PFSK-1 (cell line): ENCODE measurements around the gene CABYR.

Source experiments
- FOXP2 ChIP-seq: optimal IDR thresholded peaks from 2 replicates; pipeline ENCODE3; 2011; ENCODE audit warnings: borderline replicate concordance, control low read depth, inconsistent platforms; ENCODE audit not compliant: insufficient read depth; ENCODE audit errors: extremely low read length, extremely low read depth
- POLR2AphosphoS5 ChIP-seq: IDR thresholded peaks from 2 replicates; pipeline ENCODE4 v1.6.1; 2012; ENCODE audit warnings: low read depth, mild to moderate bottlenecking, control low read depth, low read length, moderate library complexity
- SIN3A ChIP-seq: IDR thresholded peaks from 2 replicates; pipeline ENCODE4 v1.6.1; 2012; ENCODE audit warnings: mild to moderate bottlenecking, low read length, moderate library complexity, borderline replicate concordance; ENCODE audit not compliant: insufficient read depth
- TAF1 ChIP-seq: IDR thresholded peaks from 2 replicates; pipeline ENCODE4 v1.6.1; 2012; ENCODE audit warnings: low read length, control low read depth, borderline replicate concordance; ENCODE audit not compliant: insufficient read depth
- TF ChIP-seq, protein P1 (sequence below), 2 experiments: IDR thresholded peaks; 2 replicates each; pipeline versions ENCODE4 v1.6.1 to v1.8.0; 2011 to 2012; ENCODE audit warnings: low read depth in 2 of 2, low read length in 2 of 2, control low read depth in 1 of 2, inconsistent platforms in 1 of 2, mild to moderate bottlenecking in 1 of 2, moderate library complexity in 1 of 2; ENCODE audit not compliant: insufficient read depth in 1 of 2

DNA sequence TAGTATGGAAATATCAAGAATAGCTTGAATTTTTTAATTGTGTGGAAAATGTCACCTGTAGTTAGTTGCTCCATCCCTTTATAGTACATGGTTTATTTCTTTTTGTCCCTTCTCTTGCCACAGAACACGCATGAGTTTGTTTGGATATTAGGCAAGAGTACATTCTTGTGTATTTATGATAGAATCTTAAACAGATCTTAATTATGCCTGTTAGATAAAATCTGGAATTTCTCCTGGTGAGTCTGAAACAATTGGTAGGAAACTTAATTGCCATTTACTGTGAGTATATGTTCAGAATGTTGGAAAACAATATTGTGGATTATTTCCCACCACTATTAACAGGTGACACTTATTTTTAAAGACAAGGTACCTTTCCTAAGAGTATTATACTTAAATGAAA is 30.2 kb upstream of the CABYR start:
- no peak for TF ChIP-seq POLR2AphosphoS5
- TF ChIP-seq TAF1, result no peak
- TF ChIP-seq, protein P1, sequence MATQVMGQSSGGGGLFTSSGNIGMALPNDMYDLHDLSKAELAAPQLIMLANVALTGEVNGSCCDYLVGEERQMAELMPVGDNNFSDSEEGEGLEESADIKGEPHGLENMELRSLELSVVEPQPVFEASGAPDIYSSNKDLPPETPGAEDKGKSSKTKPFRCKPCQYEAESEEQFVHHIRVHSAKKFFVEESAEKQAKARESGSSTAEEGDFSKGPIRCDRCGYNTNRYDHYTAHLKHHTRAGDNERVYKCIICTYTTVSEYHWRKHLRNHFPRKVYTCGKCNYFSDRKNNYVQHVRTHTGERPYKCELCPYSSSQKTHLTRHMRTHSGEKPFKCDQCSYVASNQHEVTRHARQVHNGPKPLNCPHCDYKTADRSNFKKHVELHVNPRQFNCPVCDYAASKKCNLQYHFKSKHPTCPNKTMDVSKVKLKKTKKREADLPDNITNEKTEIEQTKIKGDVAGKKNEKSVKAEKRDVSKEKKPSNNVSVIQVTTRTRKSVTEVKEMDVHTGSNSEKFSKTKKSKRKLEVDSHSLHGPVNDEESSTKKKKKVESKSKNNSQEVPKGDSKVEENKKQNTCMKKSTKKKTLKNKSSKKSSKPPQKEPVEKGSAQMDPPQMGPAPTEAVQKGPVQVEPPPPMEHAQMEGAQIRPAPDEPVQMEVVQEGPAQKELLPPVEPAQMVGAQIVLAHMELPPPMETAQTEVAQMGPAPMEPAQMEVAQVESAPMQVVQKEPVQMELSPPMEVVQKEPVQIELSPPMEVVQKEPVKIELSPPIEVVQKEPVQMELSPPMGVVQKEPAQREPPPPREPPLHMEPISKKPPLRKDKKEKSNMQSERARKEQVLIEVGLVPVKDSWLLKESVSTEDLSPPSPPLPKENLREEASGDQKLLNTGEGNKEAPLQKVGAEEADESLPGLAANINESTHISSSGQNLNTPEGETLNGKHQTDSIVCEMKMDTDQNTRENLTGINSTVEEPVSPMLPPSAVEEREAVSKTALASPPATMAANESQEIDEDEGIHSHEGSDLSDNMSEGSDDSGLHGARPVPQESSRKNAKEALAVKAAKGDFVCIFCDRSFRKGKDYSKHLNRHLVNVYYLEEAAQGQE (IDR thresholded peaks at IDR 0.05; ENCODE audit: insufficient read depth in 1 of 2, low read depth in 2 of 2, low read length in 2 of 2), result no peak
- TF ChIP-seq FOXP2, result no peak
- TF ChIP-seq SIN3A, result no peak
